ENCODE results near the gene CCDC192. TPM values are rescaled to one million over a fixed set of nuclear protein-coding genes. Genes with fewer than 3 reads are reported as not detected.

CCDC192 gene
- total RNA-seq, 4 donors from 2014 or later, result not detected

DNA sequence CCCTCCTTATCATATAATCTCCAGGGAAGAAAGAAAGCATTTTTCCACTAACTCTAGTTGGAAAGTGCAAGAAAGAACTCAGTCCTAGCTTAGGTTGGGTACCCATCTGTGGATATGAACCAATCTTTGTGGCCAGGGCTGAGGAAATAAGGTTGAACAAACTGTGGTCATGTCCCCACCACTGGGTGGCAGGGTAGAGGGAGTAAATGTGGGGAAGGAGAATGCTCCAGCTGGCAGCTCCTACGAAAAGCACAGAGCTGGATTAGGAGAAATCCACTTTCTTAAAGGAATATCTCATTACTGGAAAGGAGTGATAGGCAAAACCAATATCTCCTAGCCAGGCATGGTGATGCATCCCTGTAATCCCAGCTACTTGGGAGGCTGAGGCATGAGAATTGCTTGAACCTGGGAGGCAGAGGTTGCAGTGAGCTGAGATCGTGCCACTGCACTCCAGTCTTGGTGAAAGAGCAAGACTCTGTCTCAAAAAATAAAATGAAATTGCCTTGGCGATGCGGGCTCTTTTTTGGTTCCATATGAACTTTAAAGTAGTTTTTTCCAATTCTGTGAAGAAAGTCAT lies 175.1 kb downstream of the CCDC192 start:
- peak; percentile 75 for DNase-seq
- peaks cover 11 to 29% (median 20%) of the 10 kb centered on the region in 4 donors for H3K4me1 ChIP-seq
- H3K9me3 ChIP-seq, result no peaks in the 10 kb centered on the region
- 73 to 86% methylated on average over 1 to 4 of the region's 4 CpGs for WGBS, 2 donors (ENCODE audit: low coverage in 1 of 2)
- no peaks in the 10 kb centered on the region for H3K27me3 ChIP-seq
- no peak overlapping the region for H3K4me3 ChIP-seq
- TF ChIP-seq EP300 (IDR thresholded peaks at IDR 0.05; ENCODE audit: low read depth), result no peak
- TF ChIP-seq, protein P1, sequence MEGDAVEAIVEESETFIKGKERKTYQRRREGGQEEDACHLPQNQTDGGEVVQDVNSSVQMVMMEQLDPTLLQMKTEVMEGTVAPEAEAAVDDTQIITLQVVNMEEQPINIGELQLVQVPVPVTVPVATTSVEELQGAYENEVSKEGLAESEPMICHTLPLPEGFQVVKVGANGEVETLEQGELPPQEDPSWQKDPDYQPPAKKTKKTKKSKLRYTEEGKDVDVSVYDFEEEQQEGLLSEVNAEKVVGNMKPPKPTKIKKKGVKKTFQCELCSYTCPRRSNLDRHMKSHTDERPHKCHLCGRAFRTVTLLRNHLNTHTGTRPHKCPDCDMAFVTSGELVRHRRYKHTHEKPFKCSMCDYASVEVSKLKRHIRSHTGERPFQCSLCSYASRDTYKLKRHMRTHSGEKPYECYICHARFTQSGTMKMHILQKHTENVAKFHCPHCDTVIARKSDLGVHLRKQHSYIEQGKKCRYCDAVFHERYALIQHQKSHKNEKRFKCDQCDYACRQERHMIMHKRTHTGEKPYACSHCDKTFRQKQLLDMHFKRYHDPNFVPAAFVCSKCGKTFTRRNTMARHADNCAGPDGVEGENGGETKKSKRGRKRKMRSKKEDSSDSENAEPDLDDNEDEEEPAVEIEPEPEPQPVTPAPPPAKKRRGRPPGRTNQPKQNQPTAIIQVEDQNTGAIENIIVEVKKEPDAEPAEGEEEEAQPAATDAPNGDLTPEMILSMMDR (IDR thresholded peaks at IDR 0.05), result peak; percentile 34 to 77 (median 55)
- intact Hi-C loops (cut with DNase I; ENCODE audit: low total_unique reads), result no loop called here
- no peak overlapping the region for H3K27ac ChIP-seq
- no peaks in the 10 kb centered on the region for H3K36me3 ChIP-seq
- in situ Hi-C loops (cut with MboI; ENCODE audit: low pct_ligation_motif_present in 1 of 4, low pct_unique_long_range_greater_than_20kb in 1 of 4, low sequenced_read_pairs in 3 of 4), result no loop called here

DNA sequence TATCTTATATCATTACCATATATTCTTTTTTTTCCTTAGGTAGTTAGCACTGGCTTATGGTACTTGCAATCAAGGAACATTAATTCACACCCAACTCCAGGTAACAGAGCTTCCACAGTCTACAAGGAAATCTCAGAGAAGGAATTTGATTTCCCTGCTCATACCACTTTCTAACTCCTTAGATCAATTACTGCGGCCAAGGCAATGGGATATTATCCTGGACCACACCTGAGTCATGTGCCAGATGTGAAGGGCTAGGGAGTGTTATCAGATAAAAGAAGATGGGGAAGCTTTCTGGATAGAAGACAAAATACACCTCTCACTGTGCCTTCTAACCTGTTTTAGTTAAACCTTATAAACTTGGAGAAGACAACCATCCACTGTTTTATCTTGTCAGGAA lies 181.2 kb downstream of the CCDC192 start:
- Histone ChIP-seq H3K4me3 (no peak overlapping the region), H3K27ac (peak overlapping the region; percentile 50 to 68 (median 57)), H3K9me3 (no peaks in the 10 kb centered on the region), H3K27me3 (no peaks in the 10 kb centered on the region), H3K4me1 (peaks cover 3 to 35% (median 6%) of the 10 kb centered on the region in 4 donors), H3K36me3 (no peaks in the 10 kb centered on the region)
- in situ Hi-C loops (cut with MboI; ENCODE audit: low pct_ligation_motif_present in 1 of 4, low pct_unique_long_range_greater_than_20kb in 1 of 4, low sequenced_read_pairs in 3 of 4) (no loop called here), intact Hi-C loops (cut with DNase I; ENCODE audit: low total_unique reads) (no loop called here)
- no peak for TF ChIP-seq EP300 (IDR thresholded peaks at IDR 0.05; ENCODE audit: low read depth)
- peak in 1 of 3 donors; percentile 18 for TF ChIP-seq POLR2AphosphoS5 (IDR thresholded peaks at IDR 0.05)
- DNase-seq, result peak; percentile 22
- 54 to 60% methylated on average over 1 of the region's 1 CpG for WGBS, 2 donors (ENCODE audit: low coverage in 1 of 2)

DNA sequence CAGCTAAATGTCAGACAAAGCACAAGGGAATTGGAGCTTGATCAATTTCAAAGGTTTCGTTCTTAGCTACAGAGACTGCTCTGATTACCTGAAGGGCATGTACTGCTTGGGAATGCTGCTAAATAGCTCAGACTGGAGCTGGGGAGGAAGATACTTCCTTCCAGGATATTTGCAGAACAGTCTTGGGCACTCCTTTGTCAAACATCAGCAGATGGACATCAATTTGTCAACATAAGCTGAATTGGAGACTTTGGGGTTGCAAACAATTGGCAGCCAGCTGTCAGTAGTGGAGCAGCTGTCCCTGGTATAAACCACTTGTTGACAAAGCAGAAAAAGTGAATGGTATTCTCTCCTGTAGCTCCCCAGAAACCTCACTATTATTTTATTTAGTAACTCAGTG lies 182.0 kb downstream of the CCDC192 start:
- Histone ChIP-seq H3K27me3 (no peaks in the 10 kb centered on the region), H3K9me3 (no peaks in the 10 kb centered on the region), H3K36me3 (no peaks in the 10 kb centered on the region), H3K4me1 (peaks cover 3 to 35% (median 6%) of the 10 kb centered on the region in 4 donors), H3K27ac (peak overlapping the region; percentile 50 to 68 (median 57)), H3K4me3 (no peak overlapping the region)
- TF ChIP-seq, protein P1 (IDR thresholded peaks at IDR 0.05), result no peak
- TF ChIP-seq POLR2AphosphoS5 (IDR thresholded peaks at IDR 0.05), result peak; percentile 51 to 80 (median 70)
- DNase-seq, result peak; percentile 49
- in situ Hi-C loops (cut with MboI; ENCODE audit: low pct_ligation_motif_present in 1 of 4, low pct_unique_long_range_greater_than_20kb in 1 of 4, low sequenced_read_pairs in 3 of 4), result no loop called here
- 38 to 40% methylated on average over 1 of the region's 1 CpG for WGBS, 2 donors (ENCODE audit: low coverage in 1 of 2)
- intact Hi-C loops (cut with DNase I; ENCODE audit: low total_unique reads), result no loop called here

DNA sequence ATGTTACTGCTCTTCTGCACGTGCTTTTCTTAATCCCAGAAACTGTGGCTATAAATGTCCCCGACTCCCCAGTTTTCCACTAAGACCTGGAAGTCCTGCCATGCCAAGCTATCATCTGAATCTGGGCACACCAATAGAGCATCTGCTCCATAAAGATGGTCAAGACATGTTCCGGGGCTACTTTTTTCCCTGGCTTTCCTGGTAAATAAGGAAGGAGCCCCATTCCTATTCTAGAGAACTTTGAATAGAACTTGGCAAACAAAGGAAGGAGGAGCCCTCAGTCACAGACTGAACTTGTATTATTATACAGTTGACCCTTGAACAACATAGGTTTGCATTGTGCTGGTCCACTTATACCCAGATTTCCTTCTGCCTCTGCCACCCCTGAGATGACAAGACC lies 182.9 kb downstream of the CCDC192 start:
- 51 to 64% methylated on average over 2 to 3 of the region's 3 CpGs for WGBS, 2 donors (ENCODE audit: low coverage in 1 of 2)
- H3K27me3 ChIP-seq, result no peaks in the 10 kb centered on the region
- TF ChIP-seq EP300 (IDR thresholded peaks at IDR 0.05; ENCODE audit: low read depth) (no peak), POLR2AphosphoS5 (IDR thresholded peaks at IDR 0.05) (no peak), POLR2A (IDR thresholded peaks at IDR 0.05) (no peak)
- TF ChIP-seq, protein P1 (IDR thresholded peaks at IDR 0.05), result no peak
- H3K9me3 ChIP-seq, result no peaks in the 10 kb centered on the region
- H3K27ac ChIP-seq, result peak overlapping the region; percentile 50 to 68 (median 57)
- intact Hi-C loops (cut with DNase I; ENCODE audit: low total_unique reads) (no loop called here), in situ Hi-C loops (cut with MboI; ENCODE audit: low pct_ligation_motif_present in 1 of 4, low pct_unique_long_range_greater_than_20kb in 1 of 4, low sequenced_read_pairs in 3 of 4) (no loop called here)
- H3K36me3 ChIP-seq, result no peaks in the 10 kb centered on the region
- peaks cover 3 to 35% (median 6%) of the 10 kb centered on the region in 4 donors for H3K4me1 ChIP-seq
- H3K4me3 ChIP-seq, result peak overlapping the region in 1 of 4 donors; percentile 4
- DNase-seq, result peak; percentile 10

DNA sequence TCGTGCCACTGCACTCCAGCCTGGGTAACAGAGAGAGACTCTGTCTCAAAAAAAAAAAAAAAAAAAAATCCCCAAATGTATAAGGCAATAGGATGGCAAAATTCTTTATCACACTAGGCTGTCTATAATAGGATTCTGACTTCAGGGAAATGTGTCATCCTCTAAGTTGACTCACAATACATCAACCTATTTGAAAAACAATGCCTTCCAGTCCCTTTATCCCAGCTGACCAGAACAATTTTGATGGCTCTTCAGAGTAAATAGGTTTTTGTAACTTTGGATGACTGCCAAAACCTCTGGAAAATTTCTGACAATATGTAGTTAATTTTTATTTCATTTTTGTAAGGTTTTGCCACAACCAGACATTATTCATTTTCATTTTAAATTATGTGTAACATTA lies 184.1 kb downstream of the CCDC192 start:
- DNase-seq, result no peak
- Histone ChIP-seq H3K36me3 (no peaks in the 10 kb centered on the region), H3K9me3 (no peaks in the 10 kb centered on the region), H3K4me3 (no peak overlapping the region), H3K27me3 (no peaks in the 10 kb centered on the region), H3K4me1 (peaks cover 3 to 36% (median 6%) of the 10 kb centered on the region in 4 donors), H3K27ac (no peak overlapping the region)
- TF ChIP-seq POLR2AphosphoS5 (IDR thresholded peaks at IDR 0.05) (no peak), EP300 (IDR thresholded peaks at IDR 0.05; ENCODE audit: low read depth) (no peak), POLR2A (IDR thresholded peaks at IDR 0.05) (no peak)
- TF ChIP-seq, protein P1 (IDR thresholded peaks at IDR 0.05), result no peak
- WGBS, 2 donors (ENCODE audit: low coverage in 1 of 2), result 100% methylated on average over 1 of the region's 1 CpG; no CpG with 5 or more reads in 1 of the 2 donors
- intact Hi-C loops (cut with DNase I; ENCODE audit: low total_unique reads), result no loop called here
- in situ Hi-C loops (cut with MboI; ENCODE audit: low pct_ligation_motif_present in 1 of 4, low pct_unique_long_range_greater_than_20kb in 1 of 4, low sequenced_read_pairs in 3 of 4), result no loop called here

Data from transverse colon (tissue), 4 donors.